ENCODE results near the gene SLC7A6OS. TPM values are rescaled to one million over a fixed set of nuclear protein-coding genes. Genes with fewer than 3 reads are reported as not detected.

Gene SLC7A6OS
- total and polyA plus RNA-seq, 10 of the 15 experiments (the other 5 are each of a cell fraction or from before 2014, with no cell fraction given), result 2.9 to 27.4 (median 16.9) TPM

- no peak for ATAC-seq
These were observed 19.5 kb downstream of the SLC7A6OS start for GRCh38 chr16:68291227-68291626.

More at GRCh38 chr16:68291227-68291626, 19.5 kb downstream of the SLC7A6OS start:
- Histone ChIP-seq H3K36me3 (ENCODE audit: control insufficient read depth in 2 of 2, insufficient read depth in 2 of 2, low read length in 1 of 2) (peaks cover 32% of the 10 kb centered on the region in 2 experiments; a peak in 3 of 4 replicates), H3K4me2 (ENCODE audit: control insufficient read depth, insufficient read depth) (no peak overlapping the region), H3K27me3 (replicated peaks in 1 of 2; ENCODE audit: control insufficient read depth in 2 of 2, insufficient read depth in 2 of 2, low read length in 1 of 2) (no peaks in the 10 kb centered on the region), H3K27ac (ENCODE audit: control insufficient read depth, insufficient read depth) (no peak overlapping the region), H3K9me3 (replicated peaks; ENCODE audit: control insufficient read depth, insufficient read depth, low read length) (no peaks in the 10 kb centered on the region), H3K4me1 (ENCODE audit: control insufficient read depth, insufficient read depth, low read length) (peaks cover 43% of the 10 kb centered on the region), H3K9ac (ENCODE audit: control insufficient read depth, insufficient read depth, low read length) (no peak overlapping the region), H3K4me3 (no peak overlapping the region), H4K20me1 (ENCODE audit: control insufficient read depth, insufficient read depth) (no peaks in the 10 kb centered on the region), H2AFZ (ENCODE audit: control insufficient read depth, low read depth, low read length) (no peak overlapping the region), H3K79me2 (ENCODE audit: control insufficient read depth, insufficient read depth, low read length) (peaks cover 26% of the 10 kb centered on the region)
- DNase-seq (ENCODE audit: low read depth, low spot score), result no peak
- WGBS (ENCODE audit: insufficient coverage, insufficient replicate concordance, low lambda C conversion rate, missing lambda C conversion rate), result 79% methylated on average over 4 of the region's 4 CpGs
- ChIA-PET CTCF (interaction anchor here (1.0 to 4.8 kb wide), 4 partner anchors 9 to 38 kb away, joined by 3 to 94 read pairs (median 4); partner anchors contain the start of gene SLC7A6), SMC1A (ENCODE audit: uncharacterized antibody, unreplicated experiment) (interaction anchor here (0.6 to 5.0 kb wide), 9 partner anchors 8 to 37 kb away, joined by 3 to 56 read pairs (median 12); partner anchors contain the start of genes PRMT7, SLC7A6 and SLC7A6OS), RAD21 (ENCODE audit: unreplicated experiment) (interaction anchor here (1.0 to 4.9 kb wide), 5 partner anchors 15 to 38 kb away, joined by 3 to 55 read pairs (median 10); partner anchors contain the start of gene SLC7A6), POLR2A (interaction anchor here (1.1 to 11.1 kb wide), 4 partner anchors 8 to 27 kb away, joined by 4 to 177 read pairs (median 12); partner anchors contain the start of genes PRMT7 and SLC7A6OS)
- no peak for FAIRE-seq
- no TSS peak for BruUV-seq (replicated peaks)
- in situ Hi-C loops (cut with MboI) (no loop called here), intact Hi-C loops (cut with micrococcal nuclease; ENCODE audit: unreplicated experiment) (no loop called here)
- TF ChIP-seq, protein P1, sequence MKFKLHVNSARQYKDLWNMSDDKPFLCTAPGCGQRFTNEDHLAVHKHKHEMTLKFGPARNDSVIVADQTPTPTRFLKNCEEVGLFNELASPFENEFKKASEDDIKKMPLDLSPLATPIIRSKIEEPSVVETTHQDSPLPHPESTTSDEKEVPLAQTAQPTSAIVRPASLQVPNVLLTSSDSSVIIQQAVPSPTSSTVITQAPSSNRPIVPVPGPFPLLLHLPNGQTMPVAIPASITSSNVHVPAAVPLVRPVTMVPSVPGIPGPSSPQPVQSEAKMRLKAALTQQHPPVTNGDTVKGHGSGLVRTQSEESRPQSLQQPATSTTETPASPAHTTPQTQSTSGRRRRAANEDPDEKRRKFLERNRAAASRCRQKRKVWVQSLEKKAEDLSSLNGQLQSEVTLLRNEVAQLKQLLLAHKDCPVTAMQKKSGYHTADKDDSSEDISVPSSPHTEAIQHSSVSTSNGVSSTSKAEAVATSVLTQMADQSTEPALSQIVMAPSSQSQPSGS (IDR thresholded peaks at IDR 0.05; ENCODE audit: low read length), result no peak
- no peak for TF ChIP-seq CHD4 (IDR thresholded peaks at IDR 0.05)
- TF ChIP-seq, protein P2, sequence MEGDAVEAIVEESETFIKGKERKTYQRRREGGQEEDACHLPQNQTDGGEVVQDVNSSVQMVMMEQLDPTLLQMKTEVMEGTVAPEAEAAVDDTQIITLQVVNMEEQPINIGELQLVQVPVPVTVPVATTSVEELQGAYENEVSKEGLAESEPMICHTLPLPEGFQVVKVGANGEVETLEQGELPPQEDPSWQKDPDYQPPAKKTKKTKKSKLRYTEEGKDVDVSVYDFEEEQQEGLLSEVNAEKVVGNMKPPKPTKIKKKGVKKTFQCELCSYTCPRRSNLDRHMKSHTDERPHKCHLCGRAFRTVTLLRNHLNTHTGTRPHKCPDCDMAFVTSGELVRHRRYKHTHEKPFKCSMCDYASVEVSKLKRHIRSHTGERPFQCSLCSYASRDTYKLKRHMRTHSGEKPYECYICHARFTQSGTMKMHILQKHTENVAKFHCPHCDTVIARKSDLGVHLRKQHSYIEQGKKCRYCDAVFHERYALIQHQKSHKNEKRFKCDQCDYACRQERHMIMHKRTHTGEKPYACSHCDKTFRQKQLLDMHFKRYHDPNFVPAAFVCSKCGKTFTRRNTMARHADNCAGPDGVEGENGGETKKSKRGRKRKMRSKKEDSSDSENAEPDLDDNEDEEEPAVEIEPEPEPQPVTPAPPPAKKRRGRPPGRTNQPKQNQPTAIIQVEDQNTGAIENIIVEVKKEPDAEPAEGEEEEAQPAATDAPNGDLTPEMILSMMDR (IDR thresholded peaks at IDR 0.05 in 2 of 3, conservative IDR thresholded peaks at IDR 0.05 in 1 of 3; ENCODE audit: control insufficient read depth in 2 of 3, extremely low read depth in 1 of 3, insufficient read depth in 1 of 3, low read depth in 3 of 3, low read length in 3 of 3), result no peak
- TF ChIP-seq, protein P3, sequence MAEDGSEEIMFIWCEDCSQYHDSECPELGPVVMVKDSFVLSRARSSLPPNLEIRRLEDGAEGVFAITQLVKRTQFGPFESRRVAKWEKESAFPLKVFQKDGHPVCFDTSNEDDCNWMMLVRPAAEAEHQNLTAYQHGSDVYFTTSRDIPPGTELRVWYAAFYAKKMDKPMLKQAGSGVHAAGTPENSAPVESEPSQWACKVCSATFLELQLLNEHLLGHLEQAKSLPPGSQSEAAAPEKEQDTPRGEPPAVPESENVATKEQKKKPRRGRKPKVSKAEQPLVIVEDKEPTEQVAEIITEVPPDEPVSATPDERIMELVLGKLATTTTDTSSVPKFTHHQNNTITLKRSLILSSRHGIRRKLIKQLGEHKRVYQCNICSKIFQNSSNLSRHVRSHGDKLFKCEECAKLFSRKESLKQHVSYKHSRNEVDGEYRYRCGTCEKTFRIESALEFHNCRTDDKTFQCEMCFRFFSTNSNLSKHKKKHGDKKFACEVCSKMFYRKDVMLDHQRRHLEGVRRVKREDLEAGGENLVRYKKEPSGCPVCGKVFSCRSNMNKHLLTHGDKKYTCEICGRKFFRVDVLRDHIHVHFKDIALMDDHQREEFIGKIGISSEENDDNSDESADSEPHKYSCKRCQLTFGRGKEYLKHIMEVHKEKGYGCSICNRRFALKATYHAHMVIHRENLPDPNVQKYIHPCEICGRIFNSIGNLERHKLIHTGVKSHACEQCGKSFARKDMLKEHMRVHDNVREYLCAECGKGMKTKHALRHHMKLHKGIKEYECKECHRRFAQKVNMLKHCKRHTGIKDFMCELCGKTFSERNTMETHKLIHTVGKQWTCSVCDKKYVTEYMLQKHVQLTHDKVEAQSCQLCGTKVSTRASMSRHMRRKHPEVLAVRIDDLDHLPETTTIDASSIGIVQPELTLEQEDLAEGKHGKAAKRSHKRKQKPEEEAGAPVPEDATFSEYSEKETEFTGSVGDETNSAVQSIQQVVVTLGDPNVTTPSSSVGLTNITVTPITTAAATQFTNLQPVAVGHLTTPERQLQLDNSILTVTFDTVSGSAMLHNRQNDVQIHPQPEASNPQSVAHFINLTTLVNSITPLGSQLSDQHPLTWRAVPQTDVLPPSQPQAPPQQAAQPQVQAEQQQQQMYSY (CRISPR knock-in tag; IDR thresholded peaks at IDR 0.05), result no peak
